ENCODE measurements around the gene PCNT.

PCNT gene

DNA sequence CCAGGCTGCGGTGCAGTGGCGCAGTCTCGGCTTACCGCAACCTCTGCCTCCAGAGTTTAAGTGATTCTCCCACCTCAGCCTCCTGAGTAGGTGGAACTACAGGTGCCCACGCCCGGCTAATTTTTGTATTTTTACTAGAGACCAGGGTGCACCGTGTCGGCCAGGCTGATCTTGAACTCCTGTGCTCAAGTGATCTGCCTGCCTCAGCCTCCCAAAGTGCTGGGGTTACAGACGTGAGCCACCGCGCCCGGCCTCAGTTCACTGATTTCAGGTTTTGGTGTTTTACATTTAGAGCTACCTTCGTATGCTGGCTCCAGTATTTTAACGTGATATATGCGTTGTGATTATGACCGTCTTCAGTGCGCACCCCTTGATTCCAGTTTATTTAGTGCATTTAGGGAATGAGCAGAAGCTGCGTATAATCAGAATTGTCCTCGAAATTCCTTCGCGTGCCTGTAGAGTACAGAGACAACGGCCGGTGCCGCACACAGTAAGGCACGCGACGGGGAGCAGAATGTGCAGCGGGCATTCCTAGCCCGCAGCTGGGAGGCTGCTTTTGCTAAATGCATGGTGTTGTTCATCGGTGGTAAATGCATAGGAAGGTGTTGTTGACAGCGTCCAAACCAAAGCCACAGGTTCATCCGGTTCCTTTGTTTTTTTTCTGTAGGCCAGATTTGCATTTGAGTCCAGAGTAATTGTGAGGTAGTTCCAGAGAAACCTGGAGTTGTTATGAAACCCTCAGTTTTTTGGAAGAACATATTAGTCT, 85.9 kb downstream of the PCNT start:
- no peak for DNase-seq (ENCODE audit: low spot score)

- no peak for DNase-seq (ENCODE audit: low spot score)
Observed at GRCh38 chr21:46410516-46410915, 86.6 kb downstream of the PCNT start.

DNA sequence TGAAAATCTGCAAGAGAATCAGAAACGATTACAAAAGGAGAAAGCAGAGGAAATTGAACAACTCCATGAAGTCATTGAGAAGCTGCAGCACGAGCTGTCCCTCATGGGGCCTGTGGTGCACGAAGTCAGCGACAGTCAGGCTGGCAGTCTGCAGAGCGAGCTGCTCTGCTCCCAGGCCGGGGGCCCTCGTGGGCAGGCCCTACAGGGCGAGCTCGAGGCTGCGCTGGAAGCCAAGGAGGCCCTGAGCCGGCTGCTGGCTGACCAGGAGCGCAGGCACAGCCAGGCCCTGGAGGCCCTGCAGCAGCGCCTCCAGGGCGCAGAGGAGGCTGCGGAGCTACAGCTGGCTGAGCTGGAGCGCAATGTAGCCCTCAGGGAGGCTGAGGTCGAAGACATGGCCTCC, 87.3 kb downstream of the PCNT start:
- DNase-seq (ENCODE audit: low spot score) = no peak

GRCh38 chr21:46411691-46412090, 87.7 kb downstream of the PCNT start:
- no peak for DNase-seq (ENCODE audit: low spot score)

DNA sequence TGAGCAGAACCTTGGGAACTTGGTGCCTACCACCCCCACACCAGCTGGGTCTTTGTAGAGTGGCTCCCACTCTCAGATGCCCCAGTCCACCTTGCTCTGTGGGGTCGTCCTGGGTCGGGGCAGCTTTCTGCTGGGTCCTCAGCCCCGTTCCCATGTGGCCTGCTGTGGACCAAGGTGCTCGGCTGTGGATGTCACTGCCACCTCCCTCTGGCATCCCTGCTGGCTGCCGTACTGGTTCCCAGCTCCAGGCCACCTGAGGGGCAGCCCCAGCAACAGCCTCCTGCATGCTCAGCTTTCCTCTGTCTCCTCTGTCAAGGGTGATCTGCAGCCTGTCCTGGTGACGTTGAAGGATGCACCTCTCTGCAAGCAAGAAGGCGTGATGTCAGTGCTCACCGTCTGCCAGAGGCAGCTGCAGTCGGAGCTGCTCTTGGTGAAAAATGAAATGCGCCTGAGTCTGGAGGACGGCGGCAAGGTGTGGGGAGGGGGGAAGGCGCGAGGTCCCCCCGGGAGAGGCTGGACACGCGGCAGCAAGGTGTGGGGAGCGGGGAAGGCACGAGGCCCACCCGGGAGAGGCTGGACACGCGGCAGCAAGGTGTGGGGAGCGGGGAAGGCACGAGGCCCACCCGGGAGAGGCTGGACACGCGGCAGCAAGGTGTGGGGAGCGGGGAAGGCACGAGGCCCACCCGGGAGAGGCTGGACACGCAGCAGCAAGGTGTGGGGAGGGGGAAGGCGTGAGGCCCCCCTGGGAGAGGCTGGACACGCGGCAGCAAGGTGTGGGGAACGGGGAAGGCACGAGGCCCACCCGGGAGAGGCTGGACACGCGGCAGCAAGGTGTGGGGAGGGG, 88.8 kb downstream of the PCNT start:
- DNase-seq (ENCODE audit: low spot score) = no peak

DNA sequence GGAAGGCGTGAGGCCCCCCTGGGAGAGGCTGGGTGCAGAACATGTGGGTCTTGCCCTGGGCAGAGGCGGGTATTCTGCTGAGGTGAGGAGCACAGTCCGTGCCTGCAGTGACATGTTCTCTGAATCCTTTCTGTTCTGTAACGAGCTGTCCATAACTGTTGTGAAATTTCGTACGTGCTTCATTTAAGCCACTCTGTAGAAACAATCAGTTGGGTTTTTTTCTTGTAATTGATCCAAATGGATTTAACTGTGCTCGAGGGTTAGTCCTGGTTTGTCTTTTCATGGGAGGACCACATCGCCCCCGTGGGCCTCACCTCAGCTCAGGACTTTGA, 89.4 kb downstream of the PCNT start:
- no peak for DNase-seq (ENCODE audit: low spot score)

DNA sequence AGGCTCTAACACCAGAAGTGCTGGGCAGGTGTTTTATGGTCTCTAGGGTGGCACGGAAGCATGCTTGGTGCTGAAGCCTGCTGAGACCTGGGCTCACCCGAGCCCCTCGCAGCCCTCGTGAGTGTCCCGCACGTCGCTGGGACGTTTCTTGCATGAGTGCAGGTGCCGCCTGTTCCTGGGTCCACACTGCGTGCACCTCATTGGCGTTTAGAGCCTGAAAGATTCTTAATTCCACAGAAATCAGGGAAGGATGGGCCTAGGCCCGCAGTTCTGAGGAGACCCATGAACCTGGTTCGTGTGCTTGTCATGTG, 91.0 kb downstream of the PCNT start:
- DNase-seq (ENCODE audit: low spot score) = no peak

DNA sequence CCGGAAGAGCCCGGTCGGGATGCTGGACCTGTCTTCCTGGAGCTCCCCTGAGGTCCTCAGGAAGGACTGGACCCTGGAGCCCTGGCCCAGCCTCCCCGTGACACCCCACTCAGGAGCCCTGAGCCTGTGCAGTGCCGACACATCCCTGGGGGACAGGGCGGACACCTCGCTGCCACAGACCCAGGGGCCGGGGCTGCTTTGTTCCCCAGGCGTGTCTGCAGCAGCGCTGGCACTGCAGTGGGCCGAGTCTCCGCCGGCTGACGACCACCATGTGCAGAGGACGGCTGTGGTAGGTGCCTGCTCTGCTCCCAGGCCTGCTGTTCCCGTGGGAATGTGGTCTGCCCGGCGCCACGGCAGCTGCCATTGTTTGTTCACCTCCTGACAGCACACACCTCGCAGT, 92.6 kb downstream of the PCNT start:
- no peak for DNase-seq (ENCODE audit: low spot score)

- no peak for DNase-seq (ENCODE audit: low spot score)
Observed at GRCh38 chr21:46418265-46418946, 94.5 kb downstream of the PCNT start.

DNA sequence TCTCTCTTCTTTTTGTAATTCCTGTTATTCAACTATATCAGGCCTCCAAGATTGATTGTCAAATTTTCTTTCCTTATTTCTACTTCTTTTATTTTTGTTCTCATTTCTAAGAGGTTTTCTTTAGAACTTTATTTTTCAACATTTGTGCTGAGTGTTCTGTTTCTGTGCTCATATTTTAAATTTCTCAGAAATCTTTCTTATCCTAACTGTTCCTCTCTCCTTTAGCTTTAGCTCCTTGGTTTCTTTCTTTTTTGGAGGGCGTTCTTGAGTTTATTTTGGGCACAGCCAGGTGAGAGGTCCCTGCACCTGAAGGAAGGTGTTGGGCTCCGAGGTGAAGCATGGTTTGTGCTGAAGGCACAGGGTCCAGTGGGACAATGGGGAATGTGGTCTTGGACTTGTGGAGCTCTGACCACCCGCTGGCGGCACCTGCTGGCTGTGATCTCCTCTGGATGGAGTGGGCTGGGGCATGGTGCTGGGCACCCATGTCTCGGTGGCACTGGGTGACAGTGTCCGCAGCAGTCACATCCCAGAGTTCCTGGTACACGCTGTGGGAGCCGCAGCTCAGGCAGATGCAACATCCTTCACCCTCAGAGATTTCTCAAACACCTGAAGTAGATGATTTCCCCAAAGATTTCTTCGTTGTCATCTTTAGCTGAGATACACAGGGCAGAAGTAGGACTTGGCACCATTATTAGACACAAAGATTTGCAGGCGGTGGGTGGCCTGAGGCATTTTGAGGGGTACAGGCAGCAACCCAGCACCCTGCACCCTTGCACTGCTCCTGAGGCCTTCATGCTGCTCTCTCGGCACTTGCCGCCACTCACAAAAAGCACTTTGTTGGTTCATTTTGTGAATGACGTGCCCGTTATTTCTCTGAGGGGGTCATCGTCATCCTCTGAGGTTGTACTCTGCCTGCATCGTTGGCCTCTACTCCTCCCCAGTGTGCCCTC, 96.6 kb downstream of the PCNT start:
- DNase-seq (ENCODE audit: low spot score) = no peak

DNA sequence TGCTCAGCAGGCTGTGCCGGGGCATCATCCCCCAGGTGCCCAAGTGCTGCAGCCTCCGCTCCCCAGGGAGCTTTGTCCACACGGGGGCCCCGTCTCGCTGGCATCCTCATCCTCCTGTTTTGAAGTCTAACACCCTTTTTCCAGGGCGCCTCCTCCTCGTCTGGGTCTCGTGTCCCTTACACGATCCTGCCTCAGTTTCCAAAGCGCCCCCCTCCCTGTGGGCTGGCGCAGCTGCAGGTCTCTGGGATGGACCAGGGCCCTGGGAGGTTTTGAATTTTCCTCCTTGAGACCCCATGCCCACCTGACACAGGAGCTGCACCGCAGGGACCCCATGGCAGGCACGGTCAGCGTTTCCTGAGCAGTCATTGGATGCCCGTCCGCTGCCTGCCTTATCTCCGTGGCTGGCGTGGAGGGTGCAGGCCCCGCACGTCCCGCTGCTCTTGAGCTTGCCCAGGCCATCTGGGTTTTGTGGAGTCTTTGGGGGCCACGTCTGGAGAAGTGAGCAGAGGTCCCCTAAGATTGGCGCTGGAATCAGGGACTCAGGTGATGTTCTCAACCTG, 97.3 kb downstream of the PCNT start:
- no peak for DNase-seq (ENCODE audit: low spot score)

GRCh38 chr21:46421756-46422555, 98.0 kb downstream of the PCNT start:
- DNase-seq (ENCODE audit: low spot score) = no peak

GRCh38 chr21:46422636-46423241, 98.8 kb downstream of the PCNT start:
- no peak for DNase-seq (ENCODE audit: low spot score)

GRCh38 chr21:46423546-46424038, 99.6 kb downstream of the PCNT start:
- no peak for DNase-seq (ENCODE audit: low spot score)

- no peak for DNase-seq (ENCODE audit: low spot score)
Observed at GRCh38 chr21:46424039-46424591, 100.2 kb downstream of the PCNT start.

- no peak for DNase-seq (ENCODE audit: low spot score)
Observed at GRCh38 chr21:46424621-46425020, 100.7 kb downstream of the PCNT start.

- DNase-seq (ENCODE audit: low spot score) = no peak
Observed at GRCh38 chr21:46425041-46425440, 101.1 kb downstream of the PCNT start.

GRCh38 chr21:46425571-46425970, 101.6 kb downstream of the PCNT start:
- DNase-seq (ENCODE audit: low spot score) = no peak

- DNase-seq (ENCODE audit: low spot score) = no peak
Observed at GRCh38 chr21:46426313-46427046, 102.5 kb downstream of the PCNT start.

Data from AG08396 (cell line).